HepG2 (cell line): Measurements from ENCODE around the gene ZIM2. TPM values are rescaled to one million over a fixed set of nuclear protein-coding genes. Genes with fewer than 3 reads are reported as not detected.

ENCODE experiments used
- ATAC-seq: fragments of 200-7000 bp; cut with Tn5 transposase; 3 replicates; pipeline ENCODE4 v1.9.1; 2020; ENCODE audit warnings: mild to moderate bottlenecking, moderate library complexity
- BruUV-seq: library from RNA; stranded (reverse); fragments of 400-500 nt; replicated peaks from 2 replicates; lab custom pipeline; 2021; lab: Mats Ljungman, UMichigan
- CTCF ChIA-PET: fragments of 300-600 bp; formaldehyde crosslinking; extraction: SDS; loops from one replicate; lab custom pipeline; 2021; ENCODE audit warnings: low total read pairs, inconsistent platforms, low intra/inter-chr PET ratio; lab: Yijun Ruan, JAX
- POLR2A ChIA-PET: fragments of 350-600 bp; sonication (Branson Sonifier 250); formaldehyde crosslinking; loops from one replicate; lab custom pipeline; 2020; ENCODE audit warnings: antibody characterized with exemption, inconsistent platforms; lab: Yijun Ruan, JAX
- DNase-seq: peaks from one replicate; pipeline ENCODE4 v3.0.0-alpha.2; 2015; ENCODE audit warnings: low spot score
- FAIRE-seq: peaks from 3 replicates; lab custom pipeline; 2011; peaks lifted over from hg19 to GRCh38; lab: Jason Lieb, UNC
- H2AFZ ChIP-seq: one replicate; pipeline ENCODE4 v1.6.1; 2011; ENCODE audit warnings: low read length, inconsistent platforms
- H3K27ac ChIP-seq: fragments of 300-600 bp; 3 replicates; pipeline ENCODE4 v1.8.0; 2011; ENCODE audit warnings: mixed run types, mild to moderate bottlenecking, mixed read lengths, low read length, inconsistent platforms; ENCODE audit not compliant: insufficient read depth; ENCODE audit errors: extremely low read length
- H3K27me3 ChIP-seq, 2 experiments: fragments of 200-600 bp in 1 of 2; 2 replicates in 1 of 2; 3 replicates in 1 of 2; pipeline versions ENCODE4 v1.6.0 to v1.8.0; 2011; ENCODE audit warnings: low read length in 2 of 2, mild to moderate bottlenecking in 2 of 2, moderate library complexity in 2 of 2, inconsistent platforms in 1 of 2; ENCODE audit not compliant: insufficient read depth in 2 of 2, control insufficient read depth in 1 of 2
- H3K36me3 ChIP-seq, 2 experiments: fragments of 200-600 bp in 1 of 2; replicated peaks in 1 of 2; 2 replicates in 1 of 2; 3 replicates in 1 of 2; pipeline versions ENCODE4 v1.5.1 to v1.8.0; 2011; ENCODE audit warnings: low read length in 2 of 2, inconsistent platforms in 1 of 2; ENCODE audit not compliant: insufficient read depth in 2 of 2, control insufficient read depth in 1 of 2
- H3K4me1 ChIP-seq: 2 replicates; pipeline ENCODE4 v1.5.1; 2012; ENCODE audit warnings: low read length, inconsistent platforms; ENCODE audit not compliant: insufficient read depth
- H3K4me2 ChIP-seq: 2 replicates; pipeline ENCODE4 v1.6.0; 2011; ENCODE audit warnings: low read depth, low read length, inconsistent platforms
- H3K4me3 ChIP-seq, 3 experiments: fragments of 200-600 bp in 1 of 3; sonication (generic), shearing (Covaris generic) in 1 of 3; replicated peaks in 1 of 3; 2 replicates each; pipeline ENCODE4 v1.5.1; 2011 to 2016; ENCODE audit warnings: low read length in 3 of 3, inconsistent platforms in 2 of 3, low read depth in 2 of 3, mild to moderate bottlenecking in 2 of 3, control low read depth in 1 of 3, mixed read lengths in 1 of 3; ENCODE audit not compliant: insufficient read depth in 1 of 3
- H3K79me2 ChIP-seq: one replicate; pipeline ENCODE4 v1.6.1; 2011; ENCODE audit warnings: low read length, inconsistent platforms; ENCODE audit not compliant: insufficient read depth
- H3K9ac ChIP-seq: 2 replicates; pipeline ENCODE4 v1.6.0; 2011; ENCODE audit warnings: mild to moderate bottlenecking, low read depth, low read length, inconsistent platforms; ENCODE audit not compliant: insufficient read depth
- H3K9me3 ChIP-seq: 2 replicates; pipeline ENCODE4 v1.5.1; 2012; ENCODE audit warnings: mild to moderate bottlenecking, low read length
- H4K20me1 ChIP-seq: 2 replicates; pipeline ENCODE4 v1.6.0; 2011; ENCODE audit warnings: inconsistent platforms, mild to moderate bottlenecking, low read length, moderate library complexity; ENCODE audit not compliant: insufficient read depth
- CBX5 ChIP-seq: sonication (generic); formaldehyde crosslinking; IDR thresholded peaks from 2 replicates; pipeline ENCODE4 v1.4.0; 2020; ENCODE audit warnings: missing genetic modification reagents, borderline replicate concordance
- CC2D1A ChIP-seq: sonication (generic); formaldehyde crosslinking; IDR thresholded peaks from 2 replicates; pipeline ENCODE4 v1.8.1; 2023; ENCODE audit warnings: mild to moderate bottlenecking, missing genetic modification reagents
- ERF ChIP-seq: IDR thresholded peaks from 2 replicates; pipeline ENCODE4 v1.6.1; 2018; ENCODE audit warnings: missing biosample characterization, missing genetic modification reagents
- IKZF4 ChIP-seq: sonication (generic); formaldehyde crosslinking; IDR thresholded peaks from 2 replicates; pipeline ENCODE4 v1.5.1; 2020; ENCODE audit warnings: borderline replicate concordance, mild to moderate bottlenecking, low read depth, missing genetic modification reagents; ENCODE audit errors: not compliant biosample characterization
- LRRFIP1 ChIP-seq: sonication (generic); formaldehyde crosslinking; conservative IDR thresholded peaks from 2 replicates; pipeline ENCODE4 v1.4.0; 2020; ENCODE audit warnings: missing genetic modification reagents
- MIXL1 ChIP-seq: IDR thresholded peaks from 2 replicates; pipeline ENCODE4 v1.6.1; 2016
- MNT ChIP-seq: fragments of 450-650 bp; IDR thresholded peaks from 2 replicates; pipeline ENCODE4 v1.6.1; 2016
- POLR2A ChIP-seq, 2 experiments: IDR thresholded peaks; 2 replicates each; pipeline ENCODE4 v1.6.1; 2011; ENCODE audit warnings: low read depth in 2 of 2, low read length in 2 of 2, mild to moderate bottlenecking in 1 of 2, moderate library complexity in 1 of 2; ENCODE audit not compliant: insufficient read depth in 1 of 2
- SALL2 ChIP-seq: sonication (generic); formaldehyde crosslinking; IDR thresholded peaks from 2 replicates; pipeline ENCODE4 v1.8.1; 2023; ENCODE audit warnings: mild to moderate bottlenecking, missing genetic modification reagents, inconsistent platforms
- SAP130 ChIP-seq: IDR thresholded peaks from 2 replicates; pipeline ENCODE4 v1.6.1; 2016; ENCODE audit warnings: low read depth
- SIX1 ChIP-seq: sonication (generic); formaldehyde crosslinking; IDR thresholded peaks from 2 replicates; pipeline ENCODE4 v1.4.0; 2020; ENCODE audit warnings: missing genetic modification reagents, borderline replicate concordance
- SMAD3 ChIP-seq: sonication (generic); formaldehyde crosslinking; IDR thresholded peaks from 2 replicates; pipeline ENCODE4 v1.4.0; 2020; ENCODE audit warnings: missing genetic modification reagents
- SMAD9 ChIP-seq: sonication (generic); formaldehyde crosslinking; IDR thresholded peaks from 2 replicates; pipeline ENCODE4 v1.5.1; 2020; ENCODE audit warnings: mild to moderate bottlenecking, missing genetic modification reagents
- SPEN ChIP-seq: sonication (generic); formaldehyde crosslinking; IDR thresholded peaks from 2 replicates; pipeline ENCODE4 v1.5.1; 2020; ENCODE audit warnings: low read depth, mild to moderate bottlenecking, missing genetic modification reagents
- TGIF2 ChIP-seq: IDR thresholded peaks from 2 replicates; pipeline ENCODE4 v1.6.1; 2016; ENCODE audit warnings: control low read depth, missing compliant biosample characterization
- ZNF337 ChIP-seq: sonication (generic); formaldehyde crosslinking; IDR thresholded peaks from 2 replicates; pipeline ENCODE4 v1.5.1; 2020; ENCODE audit warnings: missing genetic modification reagents, low read depth, mild to moderate bottlenecking, borderline replicate concordance
- ZNF724P ChIP-seq: sonication (generic); formaldehyde crosslinking; IDR thresholded peaks from 2 replicates; pipeline ENCODE4 v1.8.0; 2022; ENCODE audit warnings: missing genetic modification reagents, borderline replicate concordance
- WGBS: methylation state at CpG from one replicate; pipeline ENCODE4 v1.1.6; 2017; ENCODE audit warnings: low lambda C conversion rate; 5-methylcytosine and 5-hydroxymethylcytosine counted together
- in situ Hi-C: cut with HindIII; loops from 2 replicates; pipeline ENCODE4 v1.10.0; 2017; ENCODE audit warnings: low pct_unique_long_range_greater_than_20kb; ENCODE audit not compliant: extremely low pct_ligation_motif_present
- intact Hi-C: fragments of 100-400 bp; cut with micrococcal nuclease; formaldehyde crosslinking; loops from one replicate; pipeline ENCODE4 v1.10.0; 2022; ENCODE audit not compliant: unreplicated experiment
- polyA plus RNA-seq, 8 experiments: library from polyadenylated mRNA; depleted of rRNA in 3 of 8; stranded (reverse) in 7 of 8; unstranded in 1 of 8; fragments of >200 nt; fragmentation: Illumina TruSeq in 4 of 8; extraction: Trizol in 4 of 8; gene quantifications; 2 replicates each; pipeline versions ENCODE4 v1.2.1 to v1.2.3, GENCODE V29; 2011 to 2016; ENCODE audit warnings: low read depth in 4 of 8, missing spikeins in 1 of 8, mixed read lengths in 1 of 8; ENCODE audit not compliant: insufficient read depth in 1 of 8
- total RNA-seq, 5 experiments: library from RNA; depleted of rRNA; stranded (reverse); fragments of >200 nt; fragmentation: Illumina TruSeq; extraction: Trizol; gene quantifications; 2 replicates each; pipeline ENCODE4 v1.2.3, GENCODE V29; 2016; ENCODE audit warnings: low read depth in 1 of 5

Gene ZIM2
- total and polyA plus RNA-seq, 2 of the 13 experiments (the other 11 are each of a cell fraction or from before 2014, with no cell fraction given), result 7.2 to 10.3 TPM

GRCh38 chr19:56842412-56842811, 1.9 kb upstream of the ZIM2 start:
- in situ Hi-C loops, result no loop called here
- no peaks in the 10 kb centered on the region for H3K27me3 ChIP-seq
- H3K4me3 ChIP-seq, result peak overlapping the region; percentile 55 to 84 (median 60)
- H3K79me2 ChIP-seq, result peaks cover 74% of the 10 kb centered on the region
- H2AFZ ChIP-seq, result no peak overlapping the region
- H3K9me3 ChIP-seq, result no peaks in the 10 kb centered on the region
- no peaks in the 10 kb centered on the region for H3K36me3 ChIP-seq
- DNase-seq, result no peak
- peak overlapping the region; percentile 93 for H3K9ac ChIP-seq
- FAIRE-seq, result no peak
- BruUV-seq, result no TSS peak
- POLR2A ChIA-PET, result interaction anchor here (0.8 kb wide), 1 partner anchor 58 kb away, joined by 3 read pairs; no protein-coding TSS in a partner anchor
- 50% methylated on average over 1 of the region's 1 CpG for WGBS
- H4K20me1 ChIP-seq, result peaks cover 24% of the 10 kb centered on the region; the same call in 1 of the 2 replicates
- peak overlapping the region; percentile 90 for H3K27ac ChIP-seq
- no peak for TF ChIP-seq ZNF724P (CRISPR knock-in tag)
- TF ChIP-seq SAP130 (CRISPR knock-in tag), result peak; percentile 7; the same call in 1 of the 2 replicates
- TF ChIP-seq ZNF337, result no peak
- TF ChIP-seq LRRFIP1 (CRISPR knock-in tag), result no peak
- intact Hi-C loops, result no loop called here
- H3K4me1 ChIP-seq, result peaks cover 39% of the 10 kb centered on the region
- peak overlapping the region; percentile 77 for H3K4me2 ChIP-seq
- CTCF ChIA-PET, result no interaction called here
- no peak for ATAC-seq

GRCh38 chr19:56841193-56841543, 642 bp upstream of the ZIM2 start:
- peak overlapping the region; percentile 77 for H3K4me2 ChIP-seq
- peaks cover 85% of the 10 kb centered on the region for H3K79me2 ChIP-seq
- peak; percentile 38 for DNase-seq
- POLR2A ChIA-PET, result interaction anchor here (1.0 to 5.1 kb wide), 12 partner anchors 20 to 594 kb away, joined by 3 to 52 read pairs (median 6); no protein-coding TSS in a partner anchor
- H3K36me3 ChIP-seq, result peaks cover 0 to 4% of the 10 kb centered on the region in 2 experiments; a peak in 1 of 5 replicates
- no TSS peak for BruUV-seq
- intact Hi-C loops, result no loop called here
- CTCF ChIA-PET, result no interaction called here
- peak overlapping the region; percentile 93 for H3K9ac ChIP-seq
- no peak for ATAC-seq
- 43% methylated on average over 12 of the region's 12 CpGs for WGBS
- in situ Hi-C loops, result no loop called here
- H3K4me1 ChIP-seq, result peaks cover 44% of the 10 kb centered on the region
- H3K4me3 ChIP-seq, result peak overlapping the region; percentile 55 to 84 (median 60)
- peaks cover 37% of the 10 kb centered on the region for H4K20me1 ChIP-seq
- no peak for FAIRE-seq
- H2AFZ ChIP-seq, result no peak overlapping the region
- no peaks in the 10 kb centered on the region for H3K9me3 ChIP-seq
- peak overlapping the region; percentile 90 for H3K27ac ChIP-seq
- no peaks in the 10 kb centered on the region for H3K27me3 ChIP-seq
- TF ChIP-seq SMAD9 (CRISPR knock-in tag), result no peak
- no peak for TF ChIP-seq SALL2 (CRISPR knock-in tag)
- TF ChIP-seq TGIF2, result no peak
- no peak for TF ChIP-seq ERF (CRISPR knock-in tag)
- TF ChIP-seq CC2D1A (CRISPR knock-in tag), result no peak
- TF ChIP-seq POLR2A (IDR thresholded peaks at IDR 0.05; ENCODE audit: insufficient read depth in 1 of 2, low read depth in 2 of 2, low read length in 2 of 2), result 0 out of 4 replicates have a peak, but pooled peaks of 1 of the 2 experiments have one; percentile 18
- TF ChIP-seq SIX1 (CRISPR knock-in tag), result no peak
- no peak for TF ChIP-seq MIXL1
- no peak for TF ChIP-seq SPEN (CRISPR knock-in tag)
- TF ChIP-seq MNT, result peak; percentile 54; the same call in 1 of the 2 replicates
- TF ChIP-seq CBX5 (CRISPR knock-in tag), result no peak
- no peak for TF ChIP-seq IKZF4 (CRISPR knock-in tag)
- no peak for TF ChIP-seq SMAD3 (CRISPR knock-in tag)
